Hindlimb muscle (tissue), 1 donor: ENCODE data around the gene DAZAP1. TPM values are rescaled to one million over a fixed set of nuclear protein-coding genes. Genes with fewer than 3 reads are reported as not detected.
A peak's percentile ranks its signal among the peaks of the same experiment; 100 is the strongest.
"Not testable (repeated sequence)": the region's sequence is repeated elsewhere in the genome, so short reads cannot be mapped to it uniquely, and the experiment has no call there.

Source experiments
- DNase-seq: peaks from one replicate; pipeline ENCODE4 v3.0.0-alpha.2; 2013
- polyA plus RNA-seq: library from polyadenylated mRNA; unstranded; fragments of 120-200 nt; gene quantifications from one replicate; pipeline ENCODE4 v1.2.1, GENCODE V29; 2013; ENCODE audit not compliant: insufficient read length

DAZAP1 gene
- polyA plus RNA-seq, 1 donor, result 82.0 TPM

- peak; percentile 53 for DNase-seq
Measured at GRCh38 chr19:1411255-1412191, 4.1 kb downstream of the DAZAP1 start.

GRCh38 chr19:1412323-1412923 lies 5.0 kb downstream of the DAZAP1 start:
- no peak for DNase-seq

GRCh38 chr19:1412995-1413800 lies 5.8 kb downstream of the DAZAP1 start:
- DNase-seq, result no peak

GRCh38 chr19:1416014-1416841 lies 8.8 kb downstream of the DAZAP1 start:
- no peak for DNase-seq

- no peak for DNase-seq
Measured at GRCh38 chr19:1417145-1417544, 9.8 kb downstream of the DAZAP1 start.

GRCh38 chr19:1417681-1418495 lies 10.5 kb downstream of the DAZAP1 start:
- DNase-seq, result no peak

GRCh38 chr19:1418496-1418775 lies 11.1 kb downstream of the DAZAP1 start:
- no peak for DNase-seq

- DNase-seq, result no peak
Measured at GRCh38 chr19:1418951-1419738, 11.8 kb downstream of the DAZAP1 start.

GRCh38 chr19:1420085-1420484 lies 12.7 kb downstream of the DAZAP1 start:
- DNase-seq, result not testable (repeated sequence)

GRCh38 chr19:1420590-1420989 lies 13.2 kb downstream of the DAZAP1 start:
- DNase-seq, result no peak

- DNase-seq, result no peak
Measured at GRCh38 chr19:1421218-1421957, 14.0 kb downstream of the DAZAP1 start.

GRCh38 chr19:1421958-1422305 lies 14.5 kb downstream of the DAZAP1 start:
- no peak for DNase-seq

- no peak for DNase-seq
Measured at GRCh38 chr19:1422360-1422759, 15.0 kb downstream of the DAZAP1 start.

GRCh38 chr19:1422943-1423342 lies 15.6 kb downstream of the DAZAP1 start:
- no peak for DNase-seq

- no peak for DNase-seq
Measured at GRCh38 chr19:1423436-1424191, 16.2 kb downstream of the DAZAP1 start.

GRCh38 chr19:1424192-1424955 lies 17.0 kb downstream of the DAZAP1 start:
- no peak for DNase-seq

- no peak for DNase-seq
Measured at GRCh38 chr19:1425102-1425837, 17.9 kb downstream of the DAZAP1 start.

- no peak for DNase-seq
Measured at GRCh38 chr19:1425902-1426301, 18.5 kb downstream of the DAZAP1 start.
